Fibroblast of pulmonary artery (primary cell): ENCODE data around the gene LCE1B.

Experiments used
- DNase-seq: peaks from one replicate; pipeline ENCODE4 v3.0.0-alpha.2; 2010; ENCODE audit warnings: low read depth
- H3K4me3 ChIP-seq: replicated peaks from 2 replicates; pipeline ENCODE4 v1.5.1; 2011; ENCODE audit warnings: low read depth, mild to moderate bottlenecking, control low read depth, low read length, moderate library complexity
- TF ChIP-seq, protein P1 (sequence below): IDR thresholded peaks from 2 replicates; pipeline ENCODE4 v1.5.1; 2011; ENCODE audit warnings: mild to moderate bottlenecking, control low read depth, low read length, inconsistent platforms; ENCODE audit errors: missing control alignments

LCE1B gene, protein sequence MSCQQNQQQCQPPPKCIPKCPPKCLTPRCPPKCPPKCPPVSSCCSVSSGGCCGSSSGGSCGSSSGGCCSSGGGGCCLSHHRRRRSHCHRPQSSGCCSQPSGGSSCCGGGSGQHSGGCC

GRCh38 chr1:152811671-152812070 lies at the start of gene LCE1B:
Gene LCE1B (plus strand): TSS chr1:152811971. CDS start chr1:152812447, 476 bp downstream.
- TF ChIP-seq, protein P1, sequence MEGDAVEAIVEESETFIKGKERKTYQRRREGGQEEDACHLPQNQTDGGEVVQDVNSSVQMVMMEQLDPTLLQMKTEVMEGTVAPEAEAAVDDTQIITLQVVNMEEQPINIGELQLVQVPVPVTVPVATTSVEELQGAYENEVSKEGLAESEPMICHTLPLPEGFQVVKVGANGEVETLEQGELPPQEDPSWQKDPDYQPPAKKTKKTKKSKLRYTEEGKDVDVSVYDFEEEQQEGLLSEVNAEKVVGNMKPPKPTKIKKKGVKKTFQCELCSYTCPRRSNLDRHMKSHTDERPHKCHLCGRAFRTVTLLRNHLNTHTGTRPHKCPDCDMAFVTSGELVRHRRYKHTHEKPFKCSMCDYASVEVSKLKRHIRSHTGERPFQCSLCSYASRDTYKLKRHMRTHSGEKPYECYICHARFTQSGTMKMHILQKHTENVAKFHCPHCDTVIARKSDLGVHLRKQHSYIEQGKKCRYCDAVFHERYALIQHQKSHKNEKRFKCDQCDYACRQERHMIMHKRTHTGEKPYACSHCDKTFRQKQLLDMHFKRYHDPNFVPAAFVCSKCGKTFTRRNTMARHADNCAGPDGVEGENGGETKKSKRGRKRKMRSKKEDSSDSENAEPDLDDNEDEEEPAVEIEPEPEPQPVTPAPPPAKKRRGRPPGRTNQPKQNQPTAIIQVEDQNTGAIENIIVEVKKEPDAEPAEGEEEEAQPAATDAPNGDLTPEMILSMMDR: no peak
- no peak for DNase-seq
- H3K4me3 ChIP-seq: no peak within 1 kb of the TSS

DNA sequence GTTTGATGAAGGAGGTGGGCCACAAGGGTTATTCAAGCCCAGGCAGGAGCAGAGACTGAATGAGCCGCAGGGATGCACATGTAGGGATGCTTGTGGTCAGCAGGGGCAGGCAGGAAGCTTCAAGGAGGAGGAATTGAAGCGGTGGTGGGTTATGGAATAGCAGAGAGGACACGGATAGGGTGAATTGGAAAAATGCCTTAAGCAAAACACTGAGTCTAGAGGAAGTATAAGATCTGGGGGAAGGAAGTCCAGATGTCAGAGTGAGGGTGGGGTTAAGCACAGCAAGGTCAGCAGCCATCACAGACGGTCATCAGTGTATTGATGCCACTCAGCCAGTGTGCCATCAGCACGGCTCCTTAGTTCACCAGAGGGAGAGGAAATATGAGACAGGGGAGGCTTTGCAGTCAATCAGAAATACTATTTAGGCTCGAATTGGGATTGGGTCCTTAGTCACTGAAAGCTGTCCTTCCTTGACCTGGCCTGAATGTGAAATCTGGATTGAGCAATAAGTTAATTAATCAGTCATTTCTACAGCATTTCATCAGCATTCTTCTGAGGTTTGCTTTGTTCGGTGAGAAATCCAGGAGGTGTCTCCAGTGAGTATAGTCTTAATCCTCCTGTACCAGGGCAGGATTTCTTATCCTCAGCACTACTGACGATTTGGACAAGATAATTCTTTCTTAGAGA lies 42.8 kb upstream of the LCE1B start:
- TF ChIP-seq, protein P1: no peak
- H3K4me3 ChIP-seq: no peak overlapping the region
- no peak for DNase-seq

DNA sequence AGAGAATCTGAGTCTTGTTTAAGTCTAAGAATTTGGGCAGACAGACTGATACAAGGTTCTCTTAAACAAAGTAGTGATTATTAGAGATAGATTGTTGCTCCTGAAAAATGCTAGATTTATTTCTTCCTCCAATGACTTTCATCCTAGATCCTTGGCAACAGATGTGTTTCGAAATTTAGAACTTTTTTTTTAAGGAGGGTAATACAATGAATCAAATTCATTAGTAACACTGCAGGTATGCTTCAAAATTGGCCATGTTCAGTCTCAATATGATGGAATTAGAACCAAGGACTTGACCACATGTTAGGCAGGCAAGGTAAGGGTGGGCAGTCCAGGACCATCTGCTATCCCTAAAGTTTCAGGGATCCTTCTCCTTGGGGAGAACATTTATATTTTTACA lies 41.4 kb upstream of the LCE1B start:
- no peak for DNase-seq
- H3K4me3 ChIP-seq: no peak overlapping the region
- TF ChIP-seq, protein P1: no peak

DNA sequence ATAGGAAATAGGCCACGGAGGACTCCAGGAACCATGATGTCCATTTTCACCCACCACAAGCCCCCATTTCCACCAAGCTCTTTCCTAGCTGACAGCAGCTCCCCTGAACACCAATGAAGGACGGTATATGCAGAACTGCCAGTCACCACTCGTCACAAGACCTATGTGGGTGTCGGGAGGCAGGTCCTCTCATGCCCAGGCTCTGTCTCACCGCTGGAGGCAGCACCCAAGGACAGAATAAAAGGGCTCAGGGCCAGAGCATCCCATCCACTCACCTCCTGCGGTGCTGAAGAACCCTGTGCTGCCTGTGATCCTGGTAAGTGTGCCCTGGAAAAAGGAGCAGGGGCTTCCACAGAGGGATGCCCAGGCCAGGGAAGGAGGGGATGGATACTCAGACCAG lies 36.9 kb upstream of the LCE1B start, which contains the start of gene LCE1F:
LCE1F (plus strand) TSS at position 266 of the 400 bp plus-strand sequence. CDS start 1,232 bp downstream, outside the sequence.
- no peak for DNase-seq
- H3K4me3 ChIP-seq: no peak within 1 kb of the TSS
- TF ChIP-seq, protein P1: no peak

GRCh38 chr1:152776361-152776760 lies 35.4 kb upstream of the LCE1B start:
- DNase-seq: no peak
- no peak overlapping the region for H3K4me3 ChIP-seq
- TF ChIP-seq, protein P1: no peak

GRCh38 chr1:152777510-152778137 lies 34.1 kb upstream of the LCE1B start:
- TF ChIP-seq, protein P1: no peak
- H3K4me3 ChIP-seq: no peak overlapping the region
- DNase-seq: no peak

DNA sequence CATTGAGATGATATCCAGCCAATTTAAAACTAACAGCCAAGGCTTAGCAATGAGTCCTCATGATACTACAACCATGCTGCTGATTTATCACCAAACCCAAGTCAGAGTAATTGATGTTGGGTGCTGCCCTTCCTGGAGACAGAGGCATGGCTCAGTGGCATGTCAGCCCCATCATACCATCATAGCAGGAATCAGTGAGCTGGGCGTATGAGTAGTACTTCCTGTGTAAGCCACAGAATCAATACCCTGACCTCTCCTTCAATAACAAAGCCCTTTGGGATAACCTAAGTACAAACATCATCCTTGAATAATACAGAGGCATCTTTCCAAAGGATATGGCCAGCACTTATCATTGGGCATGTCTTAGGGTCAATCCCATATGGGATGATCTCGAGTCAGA lies 28.7 kb upstream of the LCE1B start:
- no peak overlapping the region for H3K4me3 ChIP-seq
- TF ChIP-seq, protein P1: no peak
- no peak for DNase-seq
